ENCODE results near the gene KRTAP10-9. TPM values are rescaled to one million over a fixed set of nuclear protein-coding genes. Genes with fewer than 3 reads are reported as not detected.

The KRTAP10-9 gene
- total and polyA plus RNA-seq, 2 of the 8 experiments (the other 6 are each of a cell fraction or from before 2014, with no cell fraction given), result not detected

DNA sequence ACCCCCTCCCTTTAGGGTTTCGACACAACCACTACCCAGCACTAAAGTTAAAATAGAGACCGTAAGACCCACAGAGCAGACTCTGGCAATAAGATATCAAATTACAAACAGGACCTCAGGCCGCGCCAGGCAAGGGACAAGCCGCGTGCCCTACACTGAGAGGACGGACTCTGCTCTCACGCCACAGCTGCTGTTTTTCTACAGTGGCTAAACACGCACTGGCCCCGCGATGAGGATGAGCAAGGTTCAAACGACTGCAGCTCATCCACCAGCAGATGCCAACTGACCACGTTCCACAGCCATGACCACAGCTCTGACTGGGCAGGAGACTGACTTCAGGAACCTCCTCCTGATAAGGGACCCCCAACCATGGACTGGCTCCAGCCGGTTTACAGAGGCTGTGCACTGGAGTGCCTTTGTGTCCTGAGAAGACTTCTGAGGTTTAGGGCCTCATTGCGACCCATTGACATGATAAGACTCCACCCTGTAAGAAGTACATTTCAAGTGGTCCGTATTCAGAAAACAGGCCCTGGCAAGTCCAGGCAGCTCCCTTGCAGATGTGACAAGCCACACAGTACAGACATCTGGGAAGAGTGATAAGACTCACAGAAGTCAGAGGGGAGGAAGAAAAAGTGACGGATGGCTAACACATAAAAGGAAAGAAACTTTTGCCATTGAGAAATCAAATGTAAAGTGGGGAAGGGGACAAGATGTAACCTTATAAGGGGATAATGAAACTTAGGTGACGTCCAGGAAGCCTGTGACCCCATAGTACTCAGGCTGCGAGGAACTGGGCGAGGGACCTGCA, 33.1 kb upstream of the KRTAP10-9 start:
- Histone ChIP-seq H2BK15ac (ENCODE audit: low read length) (no peak overlapping the region), H2BK5ac (ENCODE audit: low read depth, low read length) (peak overlapping the region; percentile 46; the same call in 1 of the 2 replicates), H3K27ac (ENCODE audit: low read depth, low read length) (no peak overlapping the region), H3K79me2 (ENCODE audit: control insufficient read depth in 1 of 2, insufficient read depth in 2 of 2, low read length in 2 of 2) (no peaks in the 10 kb centered on the region), H4K8ac (ENCODE audit: extremely low read depth, insufficient read depth, low read length) (no peak overlapping the region), H2BK20ac (ENCODE audit: low read length) (peak overlapping the region; percentile 4; the same call in 1 of the 2 replicates), H3K14ac (ENCODE audit: insufficient read length) (no peak overlapping the region), H3K4me1 (replicated peaks in 1 of 4; ENCODE audit: control insufficient read depth in 3 of 4, insufficient read depth in 4 of 4, low read length in 3 of 4) (peaks cover 2 to 20% (median 9%) of the 10 kb centered on the region in 4 experiments), H4K20me1 (replicated peaks in 1 of 2; ENCODE audit: control insufficient read depth in 1 of 2, insufficient read depth in 2 of 2, low read length in 2 of 2) (no peaks in the 10 kb centered on the region), H3K23ac (ENCODE audit: insufficient read length) (no peak overlapping the region), H4K5ac (ENCODE audit: insufficient read length, low read depth, low read length) (no peak overlapping the region), H3K18ac (ENCODE audit: extremely low read depth, low read length) (0 out of 2 replicates have a peak overlapping the region, but pooled peaks have one; percentile 39), H2BK120ac (replicated peaks; ENCODE audit: low read depth, low read length) (peak overlapping the region; percentile 58), H2AK5ac (ENCODE audit: low read depth, low read length) (no peak overlapping the region), H3K23me2 (ENCODE audit: low read depth, low read length) (0 out of 2 replicates have a peak, but pooled peaks cover 4% of the 10 kb centered on the region), H3K9ac (replicated peaks in 1 of 4; ENCODE audit: extremely low read depth in 1 of 4, low read depth in 3 of 4, low read length in 3 of 4) (no peak overlapping the region), H3K9me3 (ENCODE audit: insufficient read depth in 2 of 2, low read depth in 1 of 2, low read length in 1 of 2) (no peaks in the 10 kb centered on the region), H3K4me2 (ENCODE audit: insufficient read depth in 1 of 2, low read depth in 2 of 2, low read length in 2 of 2) (no peak overlapping the region), H3K4ac (replicated peaks; ENCODE audit: insufficient read length, low read depth, low read length) (no peak overlapping the region), H3K56ac (replicated peaks; ENCODE audit: insufficient read length, low read depth, low read length) (no peak overlapping the region), H4K91ac (replicated peaks; ENCODE audit: insufficient read length, low read length) (peak overlapping the region; percentile 72), H2BK12ac (ENCODE audit: low read depth, low read length) (peak overlapping the region; percentile 32; the same call in 1 of the 2 replicates), H3K36me3 (ENCODE audit: control insufficient read depth in 2 of 4, insufficient read depth in 4 of 4, low read length in 3 of 4) (no peaks in the 10 kb centered on the region; a peak in 1 of 8 replicates), H3K4me3 (ENCODE audit: extremely low read depth in 1 of 4, insufficient read depth in 2 of 4, low read depth in 3 of 4, low read length in 4 of 4) (no peak overlapping the region), H3K79me1 (ENCODE audit: low read depth, low read length) (no peaks in the 10 kb centered on the region), H2AFZ (ENCODE audit: low read length) (no peak overlapping the region), H3K27me3 (replicated peaks in 1 of 4; ENCODE audit: control insufficient read depth in 3 of 4, extremely low read depth in 1 of 4, insufficient read depth in 3 of 4, low read length in 3 of 4) (no peaks in the 10 kb centered on the region)
- WGBS, 2 experiments (ENCODE audit: extremely low coverage in 1 of 2, insufficient coverage in 1 of 2, insufficient read length in 1 of 2, insufficient replicate concordance in 2 of 2, low coverage in 1 of 2, low lambda C conversion rate in 2 of 2, missing lambda C conversion rate in 1 of 2), result 75% methylated on average over 20 of the region's 20 CpGs; no CpG with 5 or more reads in 1 of the 2 experiments
- TF ChIP-seq MAFK (IDR thresholded peaks at IDR 0.05; ENCODE audit: low read depth, low read length) (no peak), E2F6 (IDR thresholded peaks at IDR 0.05) (peak; percentile 52; the same call in 1 of the 2 replicates), MAX (IDR thresholded peaks at IDR 0.05) (peak; percentile 71)
- TF ChIP-seq, protein P1, sequence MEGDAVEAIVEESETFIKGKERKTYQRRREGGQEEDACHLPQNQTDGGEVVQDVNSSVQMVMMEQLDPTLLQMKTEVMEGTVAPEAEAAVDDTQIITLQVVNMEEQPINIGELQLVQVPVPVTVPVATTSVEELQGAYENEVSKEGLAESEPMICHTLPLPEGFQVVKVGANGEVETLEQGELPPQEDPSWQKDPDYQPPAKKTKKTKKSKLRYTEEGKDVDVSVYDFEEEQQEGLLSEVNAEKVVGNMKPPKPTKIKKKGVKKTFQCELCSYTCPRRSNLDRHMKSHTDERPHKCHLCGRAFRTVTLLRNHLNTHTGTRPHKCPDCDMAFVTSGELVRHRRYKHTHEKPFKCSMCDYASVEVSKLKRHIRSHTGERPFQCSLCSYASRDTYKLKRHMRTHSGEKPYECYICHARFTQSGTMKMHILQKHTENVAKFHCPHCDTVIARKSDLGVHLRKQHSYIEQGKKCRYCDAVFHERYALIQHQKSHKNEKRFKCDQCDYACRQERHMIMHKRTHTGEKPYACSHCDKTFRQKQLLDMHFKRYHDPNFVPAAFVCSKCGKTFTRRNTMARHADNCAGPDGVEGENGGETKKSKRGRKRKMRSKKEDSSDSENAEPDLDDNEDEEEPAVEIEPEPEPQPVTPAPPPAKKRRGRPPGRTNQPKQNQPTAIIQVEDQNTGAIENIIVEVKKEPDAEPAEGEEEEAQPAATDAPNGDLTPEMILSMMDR (IDR thresholded peaks at IDR 0.05; ENCODE audit: control extremely low read depth in 1 of 3, insufficient read depth in 1 of 3, low read depth in 1 of 3, low read length in 3 of 3), result no peak
- ChIA-PET CTCF (ENCODE audit: partially characterized antibody) (interaction anchor here (0.7 kb wide), 1 partner anchor 189 kb away, joined by 3 read pairs; no protein-coding TSS in a partner anchor), POLR2A (ENCODE audit: partially characterized antibody) (no interaction called here)
- DNase-seq (ENCODE audit: low read depth in 1 of 2, low spot score in 2 of 2), result peak in 1 of 2 experiments; percentile 48
- no peak for FAIRE-seq

Measured in H1 (cell line).